Neural progenitor cell (in vitro differentiated cells): Measurements from ENCODE around the gene SENP2. TPM values are rescaled to one million over a fixed set of nuclear protein-coding genes. Genes with fewer than 3 reads are reported as not detected.
"Not testable (repeated sequence)": the region's sequence is repeated elsewhere in the genome, so short reads cannot be mapped to it uniquely, and the experiment has no call there.

ENCODE experiments used
- DNase-seq: peaks from one replicate; pipeline ENCODE4 v3.0.0-alpha.2; 2016; ENCODE audit warnings: low spot score
- H2AFZ ChIP-seq: fragments of 200-600 bp; sonication (generic); replicated peaks from 2 replicates; pipeline ENCODE4 v1.6.1; 2016; ENCODE audit warnings: antibody characterized with exemption
- H3F3A ChIP-seq: fragments of 200-600 bp; sonication (generic); 2 replicates; pipeline ENCODE4 v1.6.1; 2016; ENCODE audit warnings: antibody characterized with exemption, low read depth
- H3K27ac ChIP-seq: fragments of 200-600 bp; sonication (generic); 2 replicates; pipeline ENCODE4 v1.5.1; 2016; ENCODE audit warnings: mild to moderate bottlenecking
- H3K27me3 ChIP-seq: fragments of 200-600 bp; sonication (generic); 2 replicates; pipeline ENCODE4 v1.6.1; 2016; ENCODE audit warnings: mild to moderate bottlenecking, moderate library complexity
- H3K36me3 ChIP-seq: fragments of 200-600 bp; sonication (generic); 2 replicates; pipeline ENCODE4 v1.5.1; 2016
- H3K4me1 ChIP-seq: fragments of 200-600 bp; sonication (generic); 2 replicates; pipeline ENCODE4 v1.6.1; 2016; ENCODE audit warnings: mixed run types
- H3K4me2 ChIP-seq: fragments of 200-600 bp; sonication (generic); 2 replicates; pipeline ENCODE4 v1.6.1; 2016
- H3K4me3 ChIP-seq: fragments of 200-600 bp; sonication (generic); 2 replicates; pipeline ENCODE4 v1.5.1; 2016
- H3K79me2 ChIP-seq: fragments of 200-600 bp; sonication (generic); 2 replicates; pipeline ENCODE4 v1.6.1; 2016; ENCODE audit warnings: low read depth
- H3K9ac ChIP-seq: fragments of 200-600 bp; sonication (generic); 2 replicates; pipeline ENCODE4 v1.6.1; 2016
- H3K9me3 ChIP-seq: fragments of 200-600 bp; sonication (generic); 2 replicates; pipeline ENCODE4 v1.5.1; 2016; ENCODE audit warnings: low read depth
- H4K20me1 ChIP-seq: fragments of 200-600 bp; sonication (generic); 2 replicates; pipeline ENCODE4 v1.6.1; 2016; ENCODE audit warnings: low read depth
- H3K27ac Mint-ChIP-seq: 3 replicates; pipeline ENCODE4 v1.8.0; 2021; ENCODE audit warnings: mixed read lengths
- H3K27me3 Mint-ChIP-seq: 2 replicates; pipeline ENCODE4 v1.8.0; 2022; ENCODE audit warnings: low read depth, mild to moderate bottlenecking, inconsistent platforms, moderate library complexity, mixed read lengths; ENCODE audit not compliant: insufficient read depth
- H3K36me3 Mint-ChIP-seq: 3 replicates; pipeline ENCODE4 v1.8.0; 2021; ENCODE audit warnings: mixed read lengths
- H3K4me1 Mint-ChIP-seq: 3 replicates; pipeline ENCODE4 v1.8.0; 2021; ENCODE audit warnings: mixed read lengths
- H3K4me3 Mint-ChIP-seq: 3 replicates; pipeline ENCODE4 v1.8.0; 2021; ENCODE audit warnings: mild to moderate bottlenecking, moderate library complexity, mixed read lengths
- H3K9me3 Mint-ChIP-seq: 3 replicates; pipeline ENCODE4 v1.8.0; 2020; ENCODE audit warnings: mixed read lengths
- CTCF ChIP-seq: fragments of 200-600 bp; sonication (generic); IDR thresholded peaks from 2 replicates; pipeline ENCODE4 v1.5.1; 2017; ENCODE audit warnings: antibody characterized with exemption, mild to moderate bottlenecking
- EZH2 ChIP-seq: fragments of 200-600 bp; sonication (generic); IDR thresholded peaks from 2 replicates; pipeline ENCODE4 v1.6.1; 2017; ENCODE audit warnings: antibody characterized with exemption, mild to moderate bottlenecking, moderate library complexity
- EZH2phosphoT487 ChIP-seq: fragments of 200-600 bp; sonication (generic); IDR thresholded peaks from 2 replicates; pipeline ENCODE4 v1.6.1; 2017; ENCODE audit warnings: antibody characterized with exemption
- total RNA-seq: library from RNA; depleted of rRNA; stranded (reverse); fragments of >200 nt; gene quantifications from 2 replicates; pipeline ENCODE4 v1.2.3, GENCODE V29; 2015; ENCODE audit warnings: low replicate concordance

Gene SENP2
- total RNA-seq, 1 donor from 2014 or later = 48.4 TPM

- Histone ChIP-seq H4K20me1 (peaks cover 18% of the 10 kb centered on the region), H3F3A (peaks cover 16% of the 10 kb centered on the region), H3K27me3 (no peaks in the 10 kb centered on the region), H3K9me3 (no peaks in the 10 kb centered on the region), H2AFZ (no peak overlapping the region), H3K36me3 (no peaks in the 10 kb centered on the region), H3K9ac (no peak overlapping the region), H3K4me2 (no peak overlapping the region), H3K79me2 (peaks cover 7% of the 10 kb centered on the region), H3K4me1 (no peaks in the 10 kb centered on the region), H3K27ac (no peak overlapping the region), H3K4me3 (no peak overlapping the region)
- H3K4me1 Mint-ChIP-seq = peaks cover 5% of the 10 kb centered on the region
- no peak for TF ChIP-seq CTCF
- no peak for TF ChIP-seq EZH2phosphoT487
- TF ChIP-seq EZH2 = no peak
- no peak overlapping the region for H3K4me3 Mint-ChIP-seq
- no peaks in the 10 kb centered on the region for H3K9me3 Mint-ChIP-seq
- no peak for DNase-seq
- H3K27me3 Mint-ChIP-seq = peaks cover 11% of the 10 kb centered on the region
- H3K27ac Mint-ChIP-seq = no peak overlapping the region
- peaks cover 34% of the 10 kb centered on the region for H3K36me3 Mint-ChIP-seq
Measured at GRCh38 chr3:185658504-185658912, 72.4 kb downstream of the SENP2 start.

- H3K4me1 Mint-ChIP-seq = peaks cover 5% of the 10 kb centered on the region
- H4K20me1 ChIP-seq = peaks cover 18% of the 10 kb centered on the region
- no peak overlapping the region for H3K27ac ChIP-seq
- no peaks in the 10 kb centered on the region for H3K9me3 Mint-ChIP-seq
- H3F3A ChIP-seq = peaks cover 16% of the 10 kb centered on the region
- H3K4me1 ChIP-seq = no peaks in the 10 kb centered on the region
- peaks cover 11% of the 10 kb centered on the region for H3K27me3 Mint-ChIP-seq
- peaks cover 36% of the 10 kb centered on the region for H3K36me3 Mint-ChIP-seq
- H3K9me3 ChIP-seq = no peaks in the 10 kb centered on the region
- no peaks in the 10 kb centered on the region for H3K36me3 ChIP-seq
- TF ChIP-seq EZH2 (no peak), CTCF (no peak), EZH2phosphoT487 (no peak)
- no peaks in the 10 kb centered on the region for H3K27me3 ChIP-seq
- H3K4me2 ChIP-seq = no peak overlapping the region
- H3K79me2 ChIP-seq = peaks cover 7% of the 10 kb centered on the region
- H3K9ac ChIP-seq = no peak overlapping the region
- no peak overlapping the region for H3K4me3 ChIP-seq
- DNase-seq = no peak
- no peak overlapping the region for H2AFZ ChIP-seq
- no peak overlapping the region for H3K27ac Mint-ChIP-seq
- no peak overlapping the region for H3K4me3 Mint-ChIP-seq
Measured at GRCh38 chr3:185658943-185659342, 72.8 kb downstream of the SENP2 start.

GRCh38 chr3:185659942-185660921 is 74.1 kb downstream of the SENP2 start:
- peaks cover 18% of the 10 kb centered on the region for H4K20me1 ChIP-seq
- H3K9ac ChIP-seq = no peak overlapping the region
- no peak overlapping the region for H3K27ac ChIP-seq
- H3F3A ChIP-seq = peaks cover 16% of the 10 kb centered on the region
- no peak overlapping the region for H3K4me3 ChIP-seq
- no peak overlapping the region for H3K4me2 ChIP-seq
- H3K36me3 ChIP-seq = no peaks in the 10 kb centered on the region
- TF ChIP-seq CTCF (peak; percentile 99), EZH2 (no peak)
- H3K27me3 ChIP-seq = no peaks in the 10 kb centered on the region
- no peaks in the 10 kb centered on the region for H3K4me1 ChIP-seq
- H2AFZ ChIP-seq = no peak overlapping the region
- Mint-ChIP-seq H3K27ac (no peak overlapping the region), H3K4me3 (no peak overlapping the region), H3K36me3 (peaks cover 42% of the 10 kb centered on the region), H3K9me3 (no peaks in the 10 kb centered on the region), H3K4me1 (peaks cover 5% of the 10 kb centered on the region), H3K27me3 (peaks cover 11% of the 10 kb centered on the region)
- peak; percentile 85 for DNase-seq
- H3K9me3 ChIP-seq = no peaks in the 10 kb centered on the region
- peaks cover 7% of the 10 kb centered on the region for H3K79me2 ChIP-seq

- H3K36me3 ChIP-seq, H3K27me3 ChIP-seq, H3K4me2 ChIP-seq, H3K4me3 Mint-ChIP-seq, H3K4me1 ChIP-seq, DNase-seq, H3K4me3 ChIP-seq, H2AFZ ChIP-seq, H3K79me2 ChIP-seq, H3K9me3 ChIP-seq, H3K27ac Mint-ChIP-seq, H3K9ac ChIP-seq, H3K9me3 Mint-ChIP-seq, H3K27ac ChIP-seq, H3K4me1 Mint-ChIP-seq: not testable (repeated sequence)
- H3K27me3 Mint-ChIP-seq = peaks cover 11% of the 10 kb centered on the region
- Histone ChIP-seq H3F3A (peaks cover 16% of the 10 kb centered on the region), H4K20me1 (peaks cover 18% of the 10 kb centered on the region)
- H3K36me3 Mint-ChIP-seq = peaks cover 45% of the 10 kb centered on the region
Measured at GRCh38 chr3:185661296-185661695, 75.2 kb downstream of the SENP2 start.
